ENCODE measurements around the gene DCUN1D2.

GRCh38 chr13:113510871-113511270, 20.4 kb upstream of the DCUN1D2 start:
- TF ChIP-seq CTCF (IDR thresholded peaks at IDR 0.05), result no peak
- no peak for TF ChIP-seq POLR2AphosphoS5 (IDR thresholded peaks at IDR 0.05)
- TF ChIP-seq POLR2A (IDR thresholded peaks at IDR 0.05), result no peak
